Uterus (tissue), 4 donors: ENCODE data around the gene BTF3L4. TPM values are rescaled to one million over a fixed set of nuclear protein-coding genes. Genes with fewer than 3 reads are reported as not detected.
"Not testable (repeated sequence)": the region's sequence is repeated elsewhere in the genome, so short reads cannot be mapped to it uniquely, and the experiment has no call there.

ENCODE experiments used
- DNase-seq, 2 donors: peaks; one replicate each; pipeline ENCODE4 v3.0.0-alpha.2; 2019 to 2020
- H3K27ac ChIP-seq, 2 donors: fragments of 200-600 bp; sonication (generic); 1 replicate in 1 of 2; 2 replicates in 1 of 2; pipeline ENCODE4 v1.5.1; 2016 to 2018
- H3K27me3 ChIP-seq, 2 donors: fragments of 200-600 bp; sonication (generic); one replicate each; pipeline ENCODE4 v1.5.1; 2018 to 2019; ENCODE audit warnings: control low read depth in 1 of 2
- H3K36me3 ChIP-seq, 2 donors: fragments of 200-600 bp; sonication (generic); one replicate each; pipeline ENCODE4 v1.5.1; 2019; ENCODE audit warnings: control low read depth in 1 of 2
- H3K4me1 ChIP-seq, 2 donors: fragments of 200-600 bp; sonication (generic); one replicate each; pipeline ENCODE4 v1.5.1; 2018 to 2019; ENCODE audit warnings: control low read depth in 1 of 2
- H3K4me3 ChIP-seq, 2 donors: fragments of 200-600 bp; sonication (generic); 1 replicate in 1 of 2; 2 replicates in 1 of 2; pipeline ENCODE4 v1.5.1; 2018 to 2019; ENCODE audit warnings: mild to moderate bottlenecking in 1 of 2
- H3K9me3 ChIP-seq, 2 donors: fragments of 200-600 bp; sonication (generic); one replicate each; pipeline ENCODE4 v1.5.1; 2019; ENCODE audit warnings: control low read depth in 1 of 2
- CTCF ChIP-seq, 4 experiments: fragments of 200-600 bp in 2 of 4; fragments of 450-650 bp in 2 of 4; sonication (generic) in 2 of 4; IDR thresholded peaks; one replicate each; pipeline ENCODE4 v1.5.1; 2016 to 2019; ENCODE audit warnings: antibody characterized with exemption in 4 of 4, mild to moderate bottlenecking in 2 of 4, moderate library complexity in 1 of 4
- POLR2A ChIP-seq, 2 donors: fragments of 450-650 bp; IDR thresholded peaks; one replicate each; pipeline ENCODE4 v1.6.1; 2016; ENCODE audit warnings: antibody characterized with exemption in 2 of 2, mild to moderate bottlenecking in 1 of 2, moderate library complexity in 1 of 2
- intact Hi-C: fragments of 100-400 bp; cut with DNase I; formaldehyde crosslinking; loops from one replicate; pipeline ENCODE4 v1.15.1; 2023; ENCODE audit warnings: low total_unique reads
- total RNA-seq, 4 donors: library from RNA; depleted of rRNA in 3 of 4; stranded (reverse); fragments of >200 nt in 3 of 4; gene quantifications; one replicate each; pipeline versions ENCODE4 v1.1.0 to v1.2.4, GENCODE V29; 2014 to 2023
- donor health status: DM: yes; HTN: yes; CAD: no.

The BTF3L4 gene
- total RNA-seq, 4 donors from 2014 or later = 4.9 to 105 (median 70.8) TPM

- intact Hi-C loops = no loop called here
- H3K27me3 ChIP-seq = no peaks in the 10 kb centered on the region
Measured at GRCh38 chr1:52080014-52080415, 23.9 kb downstream of the BTF3L4 start.

GRCh38 chr1:52087892-52088291 is 31.8 kb downstream of the BTF3L4 start:
- H3K9me3 ChIP-seq, H3K36me3 ChIP-seq, H3K4me1 ChIP-seq, H3K4me3 ChIP-seq, DNase-seq, H3K27me3 ChIP-seq, intact Hi-C loops, H3K27ac ChIP-seq: not testable (repeated sequence)

More at GRCh38 chr1:52080014-52080415, 23.9 kb downstream of the BTF3L4 start:
- Histone ChIP-seq H3K9me3 (no peaks in the 10 kb centered on the region), H3K4me3 (no peak overlapping the region), H3K27ac (no peak overlapping the region), H3K36me3 (no peaks in the 10 kb centered on the region), H3K4me1 (no peaks in the 10 kb centered on the region)
- no peak for TF ChIP-seq CTCF (IDR thresholded peaks at IDR 0.05)
- no peak for TF ChIP-seq POLR2A (IDR thresholded peaks at IDR 0.05)
- DNase-seq = no peak

GRCh38 chr1:52094300-52094699 is 38.2 kb downstream of the BTF3L4 start:
- H3K9me3 ChIP-seq, H3K27ac ChIP-seq, intact Hi-C loops, H3K27me3 ChIP-seq, DNase-seq, H3K4me3 ChIP-seq, H3K4me1 ChIP-seq, H3K36me3 ChIP-seq: not testable (repeated sequence)

- DNase-seq = no peak
- Histone ChIP-seq H3K27me3 (no peaks in the 10 kb centered on the region), H3K4me3 (no peak overlapping the region), H3K9me3 (no peaks in the 10 kb centered on the region), H3K36me3 (no peaks in the 10 kb centered on the region), H3K27ac (no peak overlapping the region), H3K4me1 (no peaks in the 10 kb centered on the region)
- intact Hi-C loops = no loop called here
- TF ChIP-seq POLR2A (IDR thresholded peaks at IDR 0.05) (no peak), CTCF (IDR thresholded peaks at IDR 0.05) (no peak)
Measured at GRCh38 chr1:52096216-52096615, 40.1 kb downstream of the BTF3L4 start.

- no peaks in the 10 kb centered on the region for H3K9me3 ChIP-seq
- TF ChIP-seq POLR2A (IDR thresholded peaks at IDR 0.05) (no peak), CTCF (IDR thresholded peaks at IDR 0.05) (no peak)
- no peak overlapping the region for H3K27ac ChIP-seq
- no peaks in the 10 kb centered on the region for H3K36me3 ChIP-seq
- no peak overlapping the region for H3K4me3 ChIP-seq
- intact Hi-C loops = no loop called here
- H3K4me1 ChIP-seq = no peaks in the 10 kb centered on the region
- H3K27me3 ChIP-seq = no peaks in the 10 kb centered on the region
- DNase-seq = no peak
Measured at GRCh38 chr1:52098139-52098871, 42.2 kb downstream of the BTF3L4 start.

GRCh38 chr1:52102336-52103013 is 46.4 kb downstream of the BTF3L4 start:
- Histone ChIP-seq H3K4me1 (no peaks in the 10 kb centered on the region), H3K27ac (no peak overlapping the region), H3K9me3 (no peaks in the 10 kb centered on the region), H3K36me3 (no peaks in the 10 kb centered on the region), H3K4me3 (no peak overlapping the region), H3K27me3 (no peaks in the 10 kb centered on the region)
- TF ChIP-seq CTCF (IDR thresholded peaks at IDR 0.05) (no peak), POLR2A (IDR thresholded peaks at IDR 0.05) (no peak)
- intact Hi-C loops = no loop called here
- no peak for DNase-seq
